Measurements from ENCODE around the gene ELMO1. TPM values are rescaled to one million over a fixed set of nuclear protein-coding genes. Genes with fewer than 3 reads are reported as not detected.

Gene ELMO1
- total RNA-seq, 1 experiment from 2014 or later, result 7.8 TPM

- Histone ChIP-seq H3K27me3 (ENCODE audit: insufficient read depth, low read length) (no peaks in the 10 kb centered on the region), H3K9me3 (ENCODE audit: control insufficient read depth, low read depth, low read length) (no peaks in the 10 kb centered on the region), H3K14ac (ENCODE audit: insufficient read depth, low read length) (no peak overlapping the region), H3T11ph (ENCODE audit: low read length) (no peak overlapping the region), H3K23me2 (ENCODE audit: insufficient read length, low read depth, low read length, poor library complexity, severe bottlenecking) (no peaks in the 10 kb centered on the region), H3K79me1 (ENCODE audit: insufficient read depth, low read depth, low read length, poor library complexity, severe bottlenecking) (no peaks in the 10 kb centered on the region), H4K8ac (replicated peaks; ENCODE audit: insufficient read length, low read depth, low read length) (no peak overlapping the region), H3K23ac (ENCODE audit: insufficient read length, low read depth, low read length) (no peak overlapping the region), H2BK5ac (ENCODE audit: insufficient read length, low read length) (no peak overlapping the region), H3K56ac (ENCODE audit: insufficient read length, low read depth, low read length) (no peak overlapping the region), H2AFZ (ENCODE audit: low read length) (no peak overlapping the region), H2AK5ac (ENCODE audit: insufficient read length, low read length) (no peak overlapping the region), H4K91ac (ENCODE audit: insufficient read length, low read depth, low read length) (no peak overlapping the region), H3K18ac (ENCODE audit: insufficient read length, low read depth, low read length) (no peak overlapping the region), H2BK120ac (ENCODE audit: low read depth, low read length, poor library complexity, severe bottlenecking) (no peak overlapping the region), H2BK20ac (ENCODE audit: low read depth, low read length, poor library complexity, severe bottlenecking) (no peak overlapping the region), H2BK15ac (ENCODE audit: low read depth, low read length) (no peak overlapping the region), H3K4me1 (ENCODE audit: insufficient read depth, low read length) (peaks cover 3% of the 10 kb centered on the region; the same call in 1 of the 2 replicates), H4K5ac (ENCODE audit: insufficient read length, low read depth, low read length) (no peak overlapping the region), H4K20me1 (ENCODE audit: control insufficient read depth, insufficient read depth, insufficient read length) (no peaks in the 10 kb centered on the region), H3K79me2 (ENCODE audit: insufficient read depth, low read length) (no peaks in the 10 kb centered on the region; the same call in 1 of the 2 replicates), H3K9ac (ENCODE audit: extremely low read depth, insufficient read length, low read length) (no peak overlapping the region), H3K27ac (ENCODE audit: insufficient read length, low read depth, low read length) (no peak overlapping the region), H2BK12ac (ENCODE audit: insufficient read length, low read depth, low read length) (no peak overlapping the region), H3K4me2 (ENCODE audit: insufficient read depth, insufficient read length, low read length) (no peak overlapping the region), H3K4ac (ENCODE audit: low read depth, low read length) (no peak overlapping the region)
- H3K4me1 Mint-ChIP-seq, result peaks cover 5 to 20% of the 10 kb centered on the region in 2 experiments
- H3K27ac Mint-ChIP-seq, result no peak overlapping the region; a peak in 1 of 7 replicates
- no peaks in the 10 kb centered on the region for H3K36me3 Mint-ChIP-seq (ENCODE audit: insufficient read depth in 1 of 3, low read depth in 3 of 3)
- H3K4me3 Mint-ChIP-seq, result no peak overlapping the region
- H3K27me3 Mint-ChIP-seq (ENCODE audit: low read depth), result no peaks in the 10 kb centered on the region
- WGBS (ENCODE audit: extremely low coverage, insufficient read length, low lambda C conversion rate), result no CpG with 5 or more reads among the region's 6 CpGs
- H3K9me3 Mint-ChIP-seq, result no peaks in the 10 kb centered on the region
- no peak for TF ChIP-seq CTCF (conservative IDR thresholded peaks at IDR 0.05)
- no peak for DNase-seq
These were observed 13.4 kb downstream of the ELMO1 start for GRCh38 chr7:37435156-37435855.
